ENCODE data around the gene NUMB.
"Not testable (repeated sequence)": the region's sequence is repeated elsewhere in the genome, so short reads cannot be mapped to it uniquely, and the experiment has no call there.

Gene NUMB

GRCh38 chr14:73325630-73326299 lies 132.6 kb downstream of the NUMB start:
- H3K27me3 Mint-ChIP-seq (ENCODE audit: low read depth): no peaks in the 10 kb centered on the region
- peaks cover 5% of the 10 kb centered on the region for H3K36me3 Mint-ChIP-seq (ENCODE audit: low read depth)
- H3K27ac Mint-ChIP-seq: peak overlapping the region; percentile 69
- no peaks in the 10 kb centered on the region for H3K9me3 Mint-ChIP-seq
- peak overlapping the region; percentile 46 for H3K4me3 Mint-ChIP-seq
- peaks cover 28% of the 10 kb centered on the region for H3K4me1 Mint-ChIP-seq (ENCODE audit: low read depth)

GRCh38 chr14:73325063-73325462 lies 133.3 kb downstream of the NUMB start:
- Mint-ChIP-seq H3K9me3 (no peaks in the 10 kb centered on the region), H3K36me3 (ENCODE audit: low read depth) (peaks cover 3% of the 10 kb centered on the region), H3K4me1 (ENCODE audit: low read depth) (peaks cover 28% of the 10 kb centered on the region), H3K27ac (no peak overlapping the region), H3K27me3 (ENCODE audit: low read depth) (no peaks in the 10 kb centered on the region), H3K4me3 (no peak overlapping the region)

- Mint-ChIP-seq H3K27ac (no peak overlapping the region), H3K36me3 (ENCODE audit: low read depth) (peaks cover 5% of the 10 kb centered on the region), H3K4me3 (no peak overlapping the region)
Measured at GRCh38 chr14:73324533-73324932, 133.8 kb downstream of the NUMB start.

GRCh38 chr14:73323896-73324399 lies 134.4 kb downstream of the NUMB start:
- Mint-ChIP-seq H3K27ac (no peak overlapping the region), H3K4me3 (no peak overlapping the region), H3K4me1 (ENCODE audit: low read depth) (peaks cover 28% of the 10 kb centered on the region), H3K27me3 (ENCODE audit: low read depth) (no peaks in the 10 kb centered on the region), H3K36me3 (ENCODE audit: low read depth) (peaks cover 6% of the 10 kb centered on the region), H3K9me3 (no peaks in the 10 kb centered on the region)

More at GRCh38 chr14:73324533-73324932, 133.8 kb downstream of the NUMB start:
- H3K9me3 Mint-ChIP-seq: no peaks in the 10 kb centered on the region
- H3K27me3 Mint-ChIP-seq (ENCODE audit: low read depth): no peaks in the 10 kb centered on the region
- H3K4me1 Mint-ChIP-seq (ENCODE audit: low read depth): peaks cover 28% of the 10 kb centered on the region

GRCh38 chr14:73313151-73313550 lies 145.2 kb downstream of the NUMB start:
- no peaks in the 10 kb centered on the region for H3K9me3 Mint-ChIP-seq
- H3K4me1 Mint-ChIP-seq (ENCODE audit: low read depth): peaks cover 6% of the 10 kb centered on the region
- H3K27ac Mint-ChIP-seq: no peak overlapping the region
- no peak overlapping the region for H3K4me3 Mint-ChIP-seq
- H3K36me3 Mint-ChIP-seq (ENCODE audit: low read depth): no peaks in the 10 kb centered on the region
- no peaks in the 10 kb centered on the region for H3K27me3 Mint-ChIP-seq (ENCODE audit: low read depth)

- Mint-ChIP-seq H3K4me1 (ENCODE audit: low read depth) (peaks cover 9% of the 10 kb centered on the region), H3K36me3 (ENCODE audit: low read depth) (no peaks in the 10 kb centered on the region), H3K27ac (no peak overlapping the region), H3K27me3 (ENCODE audit: low read depth) (no peaks in the 10 kb centered on the region), H3K9me3 (no peaks in the 10 kb centered on the region), H3K4me3 (no peak overlapping the region)
Measured at GRCh38 chr14:73312687-73313086, 145.7 kb downstream of the NUMB start.

GRCh38 chr14:73311708-73312030 lies 146.7 kb downstream of the NUMB start:
- no peak overlapping the region for H3K27ac Mint-ChIP-seq
- no peak overlapping the region for H3K4me3 Mint-ChIP-seq
- H3K36me3 Mint-ChIP-seq (ENCODE audit: low read depth): peaks cover 2% of the 10 kb centered on the region
- no peaks in the 10 kb centered on the region for H3K9me3 Mint-ChIP-seq
- no peaks in the 10 kb centered on the region for H3K27me3 Mint-ChIP-seq (ENCODE audit: low read depth)
- H3K4me1 Mint-ChIP-seq (ENCODE audit: low read depth): peaks cover 11% of the 10 kb centered on the region

GRCh38 chr14:73309207-73309606 lies 149.1 kb downstream of the NUMB start:
- H3K4me3 Mint-ChIP-seq; H3K27ac Mint-ChIP-seq; H3K27me3 Mint-ChIP-seq (ENCODE audit: low read depth); H3K9me3 Mint-ChIP-seq; H3K36me3 Mint-ChIP-seq (ENCODE audit: low read depth): not testable (repeated sequence)
- peaks cover 11% of the 10 kb centered on the region for H3K4me1 Mint-ChIP-seq (ENCODE audit: low read depth)

- no peak overlapping the region for H3K4me3 Mint-ChIP-seq
- H3K36me3 Mint-ChIP-seq (ENCODE audit: low read depth): peaks cover 2% of the 10 kb centered on the region
- no peak overlapping the region for H3K27ac Mint-ChIP-seq
- no peaks in the 10 kb centered on the region for H3K9me3 Mint-ChIP-seq
- H3K4me1 Mint-ChIP-seq (ENCODE audit: low read depth): peaks cover 11% of the 10 kb centered on the region
- no peaks in the 10 kb centered on the region for H3K27me3 Mint-ChIP-seq (ENCODE audit: low read depth)
Measured at GRCh38 chr14:73307261-73307660, 151.1 kb downstream of the NUMB start.

GRCh38 chr14:73305499-73305898 lies 152.8 kb downstream of the NUMB start:
- H3K27ac Mint-ChIP-seq: no peak overlapping the region
- H3K9me3 Mint-ChIP-seq: no peaks in the 10 kb centered on the region
- H3K36me3 Mint-ChIP-seq (ENCODE audit: low read depth): peaks cover 2% of the 10 kb centered on the region
- no peaks in the 10 kb centered on the region for H3K27me3 Mint-ChIP-seq (ENCODE audit: low read depth)
- no peak overlapping the region for H3K4me3 Mint-ChIP-seq
- H3K4me1 Mint-ChIP-seq (ENCODE audit: low read depth): peaks cover 5% of the 10 kb centered on the region

- Mint-ChIP-seq H3K4me1 (ENCODE audit: low read depth) (peaks cover 9% of the 10 kb centered on the region), H3K9me3 (no peaks in the 10 kb centered on the region), H3K4me3 (no peak overlapping the region), H3K27me3 (ENCODE audit: low read depth) (no peaks in the 10 kb centered on the region), H3K27ac (no peak overlapping the region), H3K36me3 (ENCODE audit: low read depth) (peaks cover 14% of the 10 kb centered on the region)
Measured at GRCh38 chr14:73295198-73295796, 163.0 kb downstream of the NUMB start.

- no peaks in the 10 kb centered on the region for H3K9me3 Mint-ChIP-seq
- H3K27me3 Mint-ChIP-seq (ENCODE audit: low read depth): no peaks in the 10 kb centered on the region
- H3K36me3 Mint-ChIP-seq (ENCODE audit: low read depth): peaks cover 14% of the 10 kb centered on the region
- H3K27ac Mint-ChIP-seq: no peak overlapping the region
- peaks cover 19% of the 10 kb centered on the region for H3K4me1 Mint-ChIP-seq (ENCODE audit: low read depth)
- no peak overlapping the region for H3K4me3 Mint-ChIP-seq
Measured at GRCh38 chr14:73293782-73294781, 164.3 kb downstream of the NUMB start.

GRCh38 chr14:73290279-73290678 lies 168.1 kb downstream of the NUMB start:
- H3K27me3 Mint-ChIP-seq (ENCODE audit: low read depth): no peaks in the 10 kb centered on the region
- H3K27ac Mint-ChIP-seq: peak overlapping the region; percentile 19
- peaks cover 22% of the 10 kb centered on the region for H3K4me1 Mint-ChIP-seq (ENCODE audit: low read depth)
- peaks cover 19% of the 10 kb centered on the region for H3K36me3 Mint-ChIP-seq (ENCODE audit: low read depth)
- H3K4me3 Mint-ChIP-seq: no peak overlapping the region
- no peaks in the 10 kb centered on the region for H3K9me3 Mint-ChIP-seq

GRCh38 chr14:73289729-73290128 lies 168.6 kb downstream of the NUMB start:
- Mint-ChIP-seq H3K4me3 (no peak overlapping the region), H3K36me3 (ENCODE audit: low read depth) (peaks cover 19% of the 10 kb centered on the region), H3K27me3 (ENCODE audit: low read depth) (no peaks in the 10 kb centered on the region), H3K27ac (no peak overlapping the region), H3K4me1 (ENCODE audit: low read depth) (peaks cover 22% of the 10 kb centered on the region), H3K9me3 (no peaks in the 10 kb centered on the region)

Data from T-helper 1 cell treated with Interleukin-12 subunit alpha and Interleukin-12 subunit beta and Interleukin-4 antibody, amounts not matched to agents 30 μg/mL and 1 μg/mL, for 36 hours (primary cell).